Erythroblast (primary cell): Measurements from ENCODE around the gene HSPA1L.

Experiments
- GATA1 ChIP-seq: IDR thresholded peaks from 2 replicates; pipeline ENCODE4 v1.6.1; 2011; ENCODE audit warnings: low read depth, mild to moderate bottlenecking, control low read depth, low read length, moderate library complexity
- POLR2A ChIP-seq: IDR thresholded peaks from 2 replicates; pipeline ENCODE4 v1.6.1; 2011; ENCODE audit warnings: mild to moderate bottlenecking, low read length

DNA sequence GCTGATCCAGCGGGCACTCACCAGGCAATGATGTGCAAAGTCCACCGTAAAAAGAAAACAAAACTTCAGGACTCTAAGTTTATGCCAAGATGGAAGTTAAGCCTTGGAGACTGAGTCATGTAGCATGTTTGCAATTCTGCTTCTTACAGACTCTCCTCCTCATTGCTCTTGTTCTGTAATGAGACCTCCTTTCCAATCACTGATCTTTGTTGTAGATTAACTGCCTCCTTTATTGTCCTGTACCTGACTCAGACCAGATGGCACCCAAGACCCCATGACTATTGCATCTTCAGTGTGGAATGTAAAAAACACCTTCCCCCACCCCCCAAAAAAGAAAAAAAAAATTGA is 36.4 kb upstream of the HSPA1L start:
- TF ChIP-seq POLR2A: no peak
- TF ChIP-seq GATA1: no peak
